Measurements from ENCODE around the gene ZNF254.
"Not testable (repeated sequence)": the region's sequence is repeated elsewhere in the genome, so short reads cannot be mapped to it uniquely, and the experiment has no call there.

The ZNF254 gene

GRCh38 chr19:24073807-24074206, 13.2 kb upstream of the ZNF254 start:
- no peak for DNase-seq

GRCh38 chr19:24074720-24075454, 12.1 kb upstream of the ZNF254 start:
- no peak for DNase-seq

GRCh38 chr19:24075530-24075929, 11.5 kb upstream of the ZNF254 start:
- DNase-seq, result not testable (repeated sequence)

- no peak for DNase-seq
These were observed 8.3 kb upstream of the ZNF254 start for GRCh38 chr19:24078680-24079079.

GRCh38 chr19:24081056-24081455, 5.9 kb upstream of the ZNF254 start:
- DNase-seq, result no peak

GRCh38 chr19:24098359-24098758, 11.4 kb downstream of the ZNF254 start:
- DNase-seq, result no peak

GRCh38 chr19:24099829-24100228, 12.8 kb downstream of the ZNF254 start:
- DNase-seq, result no peak

GRCh38 chr19:24100597-24100996, 13.6 kb downstream of the ZNF254 start:
- not testable (repeated sequence) for DNase-seq

- no peak for DNase-seq
These were observed 14.6 kb downstream of the ZNF254 start for GRCh38 chr19:24101459-24102115.

GRCh38 chr19:24127601-24128000, 40.6 kb downstream of the ZNF254 start:
- DNase-seq, result no peak

- DNase-seq, result no peak
These were observed 53.1 kb downstream of the ZNF254 start for GRCh38 chr19:24140099-24140498.

GRCh38 chr19:24140591-24140990, 53.6 kb downstream of the ZNF254 start:
- DNase-seq, result no peak

GRCh38 chr19:24141612-24142011, 54.6 kb downstream of the ZNF254 start:
- DNase-seq, result no peak

- no peak for DNase-seq
These were observed 55.8 kb downstream of the ZNF254 start for GRCh38 chr19:24142771-24143170.

- DNase-seq, result no peak
These were observed 72.7 kb downstream of the ZNF254 start for GRCh38 chr19:24159707-24160106.

GRCh38 chr19:24166055-24166454, 79.1 kb downstream of the ZNF254 start:
- no peak for DNase-seq

- no peak for DNase-seq
These were observed 86.9 kb downstream of the ZNF254 start for GRCh38 chr19:24173882-24174281.

- no peak for DNase-seq
These were observed 90.7 kb downstream of the ZNF254 start for GRCh38 chr19:24177686-24178085.

- DNase-seq, result no peak
These were observed 91.2 kb downstream of the ZNF254 start for GRCh38 chr19:24178207-24178606.

Measured in CD4-positive, alpha-beta T cell treated with Interleukin-12 subunit alpha and Interleukin-12 subunit beta, for 1 hour (primary cell).